Activated CD4-positive, alpha-beta T cell treated with anti-CD3 and anti-CD28 coated beads, Interleukin-10, Interleukin-2, amounts not matched to agents 100 ng/mL and 50 ng/mL, durations not matched to agents 16 hours and 8 hours (primary cell): ENCODE measurements around the gene PHLDA3.
"Not testable (repeated sequence)": the region's sequence is repeated elsewhere in the genome, so short reads cannot be mapped to it uniquely, and the experiment has no call there.

Source experiments
- DNase-seq: peaks from one replicate; pipeline ENCODE4 v3.0.0-alpha.2; 2020

PHLDA3 gene

GRCh38 chr1:201485184-201485774 lies 16.3 kb upstream of the PHLDA3 start:
- no peak for DNase-seq

GRCh38 chr1:201483373-201483949 lies 14.5 kb upstream of the PHLDA3 start:
- DNase-seq = no peak

GRCh38 chr1:201482755-201483154 lies 13.8 kb upstream of the PHLDA3 start:
- DNase-seq = peak; percentile 36

- peak; percentile 85 for DNase-seq
Measured at GRCh38 chr1:201481761-201482493, 12.9 kb upstream of the PHLDA3 start.

GRCh38 chr1:201481004-201481380 lies 12.0 kb upstream of the PHLDA3 start:
- no peak for DNase-seq

- DNase-seq = peak; percentile 62
Measured at GRCh38 chr1:201480231-201481003, 11.4 kb upstream of the PHLDA3 start.

GRCh38 chr1:201479201-201479730 lies 10.3 kb upstream of the PHLDA3 start:
- DNase-seq = no peak

GRCh38 chr1:201478666-201479065 lies 9.7 kb upstream of the PHLDA3 start:
- not testable (repeated sequence) for DNase-seq

GRCh38 chr1:201476670-201477344 lies 7.8 kb upstream of the PHLDA3 start:
- no peak for DNase-seq

- no peak for DNase-seq
Measured at GRCh38 chr1:201475915-201476669, 7.1 kb upstream of the PHLDA3 start.

GRCh38 chr1:201475130-201475529 lies 6.1 kb upstream of the PHLDA3 start:
- DNase-seq = no peak

GRCh38 chr1:201473296-201473695 lies 4.3 kb upstream of the PHLDA3 start:
- DNase-seq = no peak

- not testable (repeated sequence) for DNase-seq
Measured at GRCh38 chr1:201472321-201472720, 3.3 kb upstream of the PHLDA3 start.

- no peak for DNase-seq
Measured at GRCh38 chr1:201471772-201472171, 2.8 kb upstream of the PHLDA3 start.

GRCh38 chr1:201470581-201470980 lies 1.6 kb upstream of the PHLDA3 start:
- no peak for DNase-seq

GRCh38 chr1:201469645-201470074 lies 672 bp upstream of the PHLDA3 start:
- no peak for DNase-seq

- peak; percentile 13 for DNase-seq
Measured at GRCh38 chr1:201468501-201468843, 516 bp downstream of the PHLDA3 start.

GRCh38 chr1:201466492-201466891 lies 2.5 kb downstream of the PHLDA3 start:
- no peak for DNase-seq

GRCh38 chr1:201465698-201466290 lies 3.2 kb downstream of the PHLDA3 start:
- DNase-seq = no peak

GRCh38 chr1:201463071-201463552 lies 5.9 kb downstream of the PHLDA3 start:
- DNase-seq = no peak
